G401 (cell line): ENCODE measurements around the gene PCTP. TPM values are rescaled to one million over a fixed set of nuclear protein-coding genes. Genes with fewer than 3 reads are reported as not detected.
A peak's percentile ranks its signal among the peaks of the same experiment; 100 is the strongest.

Experiments
- DNase-seq: peaks from one replicate; pipeline ENCODE4 v3.0.0-alpha.2; 2015; ENCODE audit warnings: low spot score
- in situ Hi-C: cut with HindIII; loops from 2 replicates; pipeline ENCODE4 v1.10.0; 2016; ENCODE audit warnings: low sequenced_read_pairs, mixed read lengths
- total RNA-seq: library from RNA; depleted of rRNA; stranded (reverse); fragments of >200 nt; shearing (Covaris generic); gene quantifications from 2 replicates; pipeline ENCODE4 v1.2.3, GENCODE V29; 2014; rRNA removed

The PCTP gene
- 18.1 TPM in 2 replicates for total RNA-seq

GRCh38 chr17:55750750-55751657 is at the start of gene PCTP:
PCTP (plus strand) TSS chr17:55751051; CDS start chr17:55751104, 53 bp downstream.
- in situ Hi-C loops = no loop called here
- peak; percentile 91 for DNase-seq

DNA sequence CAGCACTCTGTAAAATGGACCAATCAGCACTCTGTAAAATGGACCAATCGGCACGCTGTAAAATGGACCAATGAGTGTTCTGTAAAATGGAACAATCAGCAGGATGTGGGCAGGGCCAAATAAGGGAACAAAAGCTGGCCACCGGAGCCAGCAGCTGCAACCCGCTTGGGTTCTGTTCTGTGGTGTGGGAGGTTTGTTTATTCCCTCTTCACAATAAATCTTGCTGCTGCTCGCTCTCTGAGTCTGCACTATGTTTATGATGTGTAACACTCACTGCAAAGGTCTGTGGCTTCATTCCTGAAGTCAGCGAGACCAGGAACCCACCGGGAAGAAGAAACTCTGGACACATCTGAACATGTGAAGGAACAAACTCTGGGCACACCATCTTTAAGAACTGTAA is 48.7 kb upstream of the PCTP start:
- in situ Hi-C loops = no loop called here
- no peak for DNase-seq

DNA sequence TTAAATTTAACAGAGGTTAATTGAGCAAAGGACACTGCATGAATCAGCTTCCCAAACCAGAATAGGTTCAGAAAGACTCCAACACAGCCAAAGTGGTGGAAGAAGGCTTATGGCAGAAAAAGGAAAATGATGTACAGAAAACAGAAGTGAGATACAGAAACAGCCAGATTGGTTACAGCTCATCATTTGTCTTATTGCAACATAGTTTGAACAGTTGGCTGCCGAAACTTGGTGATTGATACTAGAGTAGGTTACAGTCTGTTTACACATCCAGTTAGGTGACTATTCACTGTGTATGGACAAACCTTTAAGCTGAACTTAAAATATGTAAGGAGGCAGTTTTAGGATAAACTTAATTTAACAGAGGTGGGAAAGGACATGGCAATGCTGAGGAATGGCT is 46.5 kb upstream of the PCTP start:
- DNase-seq = no peak
- in situ Hi-C loops = no loop called here

DNA sequence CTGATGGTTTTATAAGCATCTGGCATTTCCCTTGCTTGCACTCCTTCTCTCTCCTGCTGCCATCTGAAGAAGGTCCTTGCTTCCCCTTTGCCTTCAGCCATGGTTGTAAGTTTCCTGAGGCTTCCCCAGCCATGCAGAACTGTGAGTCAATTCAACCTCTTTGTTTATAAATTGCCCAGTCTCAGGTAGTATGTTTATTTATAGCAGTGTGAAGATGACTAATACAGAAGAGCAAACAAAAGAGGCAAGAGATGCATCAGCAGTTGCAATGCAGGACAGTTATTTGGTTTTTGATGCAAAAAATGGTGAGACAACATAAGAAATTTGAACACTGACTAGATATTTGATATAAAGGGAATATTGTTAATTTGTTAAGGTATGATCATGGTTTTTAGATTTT is 45.0 kb upstream of the PCTP start:
- in situ Hi-C loops = no loop called here
- no peak for DNase-seq

- no peak for DNase-seq
- in situ Hi-C loops = no loop called here
Observed at GRCh38 chr17:55706808-55707773, 43.8 kb upstream of the PCTP start.

- in situ Hi-C loops = no loop called here
- DNase-seq = no peak
Observed at GRCh38 chr17:55708175-55708974, 42.5 kb upstream of the PCTP start.

DNA sequence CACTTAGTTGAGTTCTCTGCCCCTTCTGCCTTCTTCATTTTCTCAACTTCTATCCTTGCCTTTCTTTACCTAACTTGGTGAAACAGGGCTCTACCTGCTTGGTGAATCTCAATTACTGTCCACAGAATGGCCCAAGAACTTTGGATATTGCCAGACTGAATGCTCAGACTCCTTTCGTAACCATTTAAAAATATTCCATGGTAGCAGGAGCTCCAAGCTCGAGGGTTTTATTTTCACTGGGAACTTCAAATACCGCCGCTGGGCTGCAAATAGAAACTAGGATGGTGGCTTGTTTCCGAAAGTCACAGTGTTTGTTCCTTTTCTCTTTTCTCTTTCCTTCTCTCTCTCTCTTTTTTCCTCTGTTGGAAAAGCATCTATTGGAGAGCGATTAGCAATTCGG is 41.4 kb upstream of the PCTP start:
- in situ Hi-C loops = no loop called here
- no peak for DNase-seq

- no peak for DNase-seq
- in situ Hi-C loops = no loop called here
Observed at GRCh38 chr17:55709984-55710383, 40.9 kb upstream of the PCTP start.

GRCh38 chr17:55710410-55710809 is 40.4 kb upstream of the PCTP start:
- DNase-seq = no peak
- in situ Hi-C loops = no loop called here

DNA sequence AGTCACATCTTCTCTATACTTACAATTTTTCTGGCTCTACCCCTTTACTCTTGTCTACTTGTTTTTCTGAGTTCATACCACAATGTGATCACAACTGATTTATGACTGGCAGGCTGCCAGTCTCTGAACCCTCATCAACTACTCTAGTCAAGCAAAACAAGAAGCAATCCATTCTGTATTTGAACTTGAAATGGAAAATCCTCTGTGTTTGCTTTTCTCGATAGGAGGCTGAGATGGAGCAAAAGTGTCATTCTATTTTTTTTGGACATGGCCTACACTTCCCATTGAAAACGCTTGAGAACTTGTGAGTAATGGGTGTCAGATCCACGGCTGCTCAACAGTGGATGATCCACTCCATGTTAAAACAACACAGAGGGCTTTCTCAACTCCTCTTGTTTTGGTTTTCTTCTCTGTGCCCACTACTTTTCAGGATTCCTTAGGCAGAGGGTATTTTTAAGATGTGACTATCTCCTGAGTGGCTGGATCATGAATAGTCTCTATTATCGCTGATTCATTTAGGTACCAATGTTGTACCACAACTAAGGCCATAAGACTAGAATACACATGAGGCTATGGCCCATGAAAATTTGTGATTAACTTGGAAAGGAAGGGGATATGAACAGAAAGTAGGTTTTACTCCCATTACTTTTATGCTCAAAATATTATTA is 39.9 kb upstream of the PCTP start:
- in situ Hi-C loops = no loop called here
- DNase-seq = no peak

GRCh38 chr17:55717432-55717831 is 33.4 kb upstream of the PCTP start:
- in situ Hi-C loops = no loop called here
- no peak for DNase-seq

- DNase-seq = peak; percentile 48
- in situ Hi-C loops = no loop called here
Observed at GRCh38 chr17:55717898-55718735, 32.7 kb upstream of the PCTP start.

GRCh38 chr17:55720919-55721836 is 29.7 kb upstream of the PCTP start:
- in situ Hi-C loops = no loop called here
- no peak for DNase-seq

GRCh38 chr17:55722016-55722736 is 28.7 kb upstream of the PCTP start:
- in situ Hi-C loops = no loop called here
- no peak for DNase-seq

GRCh38 chr17:55722742-55723487 is 27.9 kb upstream of the PCTP start, which contains the start of gene TMEM100:
TMEM100 (minus strand) TSS chr17:55722864; CDS start chr17:55721070, 1,794 bp downstream.
- in situ Hi-C loops = no loop called here
- DNase-seq = no peak

DNA sequence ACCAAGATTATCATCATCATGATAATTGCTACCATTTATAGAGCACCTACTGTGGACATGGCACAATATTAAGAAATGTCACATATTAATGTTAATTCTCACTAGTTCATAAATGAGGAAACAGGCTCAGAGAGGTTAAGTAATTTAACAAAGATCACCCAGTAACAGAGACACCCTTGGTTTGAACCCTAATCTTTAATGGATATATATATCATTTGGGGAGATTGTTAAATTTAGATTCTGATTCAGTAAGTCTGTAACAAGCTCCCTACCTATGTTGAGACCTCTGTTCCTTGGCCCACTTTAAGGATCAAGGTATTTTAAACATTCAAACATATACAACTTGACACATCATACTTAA is 27.4 kb upstream of the PCTP start:
- in situ Hi-C loops = no loop called here
- no peak for DNase-seq
